Osteoblast (primary cell): ENCODE data around the gene GRIK4. TPM values are rescaled to one million over a fixed set of nuclear protein-coding genes. Genes with fewer than 3 reads are reported as not detected.

ENCODE experiments used
- DNase-seq: peaks from one replicate; pipeline ENCODE4 v3.0.0; 2011; ENCODE audit warnings: low spot score, mixed read lengths; ENCODE audit not compliant: insufficient read length; ENCODE audit errors: missing footprints
- H2AFZ ChIP-seq: 2 replicates; pipeline ENCODE4 v1.6.0; 2011; ENCODE audit warnings: mild to moderate bottlenecking, low read length
- H3K27ac ChIP-seq: 2 replicates; pipeline ENCODE4 v1.5.1; 2011; ENCODE audit warnings: mild to moderate bottlenecking, low read depth, low read length, moderate library complexity
- H3K27me3 ChIP-seq: 2 replicates; pipeline ENCODE4 v1.6.0; 2012; ENCODE audit warnings: mild to moderate bottlenecking, control low read depth, inconsistent platforms, low read length, moderate library complexity; ENCODE audit not compliant: insufficient read depth
- H3K36me3 ChIP-seq: 2 replicates; pipeline ENCODE4 v1.5.1; 2011; ENCODE audit warnings: mild to moderate bottlenecking, low read length, control low read depth, moderate library complexity; ENCODE audit not compliant: insufficient read depth
- H3K4me1 ChIP-seq: 2 replicates; pipeline ENCODE4 v1.5.1; 2011; ENCODE audit warnings: mild to moderate bottlenecking, low read length, control low read depth, moderate library complexity; ENCODE audit not compliant: insufficient read depth
- H3K4me2 ChIP-seq: 2 replicates; pipeline ENCODE4 v1.6.0; 2011; ENCODE audit warnings: mild to moderate bottlenecking, low read length; ENCODE audit not compliant: insufficient read depth
- H3K4me3 ChIP-seq: fragments of 200-600 bp; sonication (generic); 3 replicates; pipeline ENCODE4 v1.5.1; 2012; ENCODE audit warnings: mild to moderate bottlenecking, low read length, inconsistent platforms; ENCODE audit not compliant: insufficient read depth
- H3K79me2 ChIP-seq: 2 replicates; pipeline ENCODE4 v1.6.0; 2012; ENCODE audit warnings: mild to moderate bottlenecking, low read length, control low read depth, inconsistent platforms; ENCODE audit not compliant: insufficient read depth
- H3K9me3 ChIP-seq: 2 replicates; pipeline ENCODE4 v1.5.1; 2011; ENCODE audit warnings: low read depth, low read length, control low read depth
- H4K20me1 ChIP-seq: 2 replicates; pipeline ENCODE4 v1.6.0; 2012; ENCODE audit warnings: mild to moderate bottlenecking, low read length, control low read depth; ENCODE audit not compliant: insufficient read depth
- CTCF ChIP-seq: IDR thresholded peaks from 2 replicates; pipeline ENCODE4 v1.5.1; 2011; ENCODE audit warnings: mild to moderate bottlenecking, low read depth, low read length, moderate library complexity; ENCODE audit errors: extremely low read depth
- total RNA-seq: library from RNA; depleted of rRNA; stranded (reverse); fragments of >200 nt; gene quantifications from 2 replicates; pipeline ENCODE4 v1.2.3, GENCODE V29; 2012

The GRIK4 gene
- total RNA-seq, 1 donor, result under 0.01 TPM

GRCh38 chr11:120696597-120697218, 185.2 kb downstream of the GRIK4 start:
- H3K27me3 ChIP-seq, result no peaks in the 10 kb centered on the region
- no peaks in the 10 kb centered on the region for H3K79me2 ChIP-seq
- no peak for DNase-seq
- no peaks in the 10 kb centered on the region for H3K4me1 ChIP-seq
- H3K27ac ChIP-seq, result no peak overlapping the region
- H3K9me3 ChIP-seq, result no peaks in the 10 kb centered on the region
- no peaks in the 10 kb centered on the region for H4K20me1 ChIP-seq
- TF ChIP-seq CTCF, result no peak
- no peaks in the 10 kb centered on the region for H3K36me3 ChIP-seq
- H2AFZ ChIP-seq, result no peak overlapping the region
- H3K4me3 ChIP-seq, result no peak overlapping the region
- no peak overlapping the region for H3K4me2 ChIP-seq

- Histone ChIP-seq H3K79me2 (no peaks in the 10 kb centered on the region), H2AFZ (no peak overlapping the region), H4K20me1 (no peaks in the 10 kb centered on the region), H3K4me1 (no peaks in the 10 kb centered on the region), H3K36me3 (no peaks in the 10 kb centered on the region), H3K4me3 (no peak overlapping the region), H3K27me3 (peaks cover 3% of the 10 kb centered on the region), H3K4me2 (no peak overlapping the region), H3K9me3 (no peaks in the 10 kb centered on the region), H3K27ac (no peak overlapping the region)
- no peak for DNase-seq
- no peak for TF ChIP-seq CTCF
Observed at GRCh38 chr11:120698918-120699317, 187.4 kb downstream of the GRIK4 start.

- no peaks in the 10 kb centered on the region for H3K9me3 ChIP-seq
- H3K4me3 ChIP-seq, result no peak overlapping the region
- H3K4me1 ChIP-seq, result no peaks in the 10 kb centered on the region
- no peak overlapping the region for H2AFZ ChIP-seq
- TF ChIP-seq CTCF, result no peak
- H3K4me2 ChIP-seq, result no peak overlapping the region
- no peaks in the 10 kb centered on the region for H3K79me2 ChIP-seq
- H3K27me3 ChIP-seq, result peaks cover 3% of the 10 kb centered on the region
- H3K36me3 ChIP-seq, result no peaks in the 10 kb centered on the region
- DNase-seq, result no peak
- no peaks in the 10 kb centered on the region for H4K20me1 ChIP-seq
- H3K27ac ChIP-seq, result no peak overlapping the region
Observed at GRCh38 chr11:120702656-120703055, 191.1 kb downstream of the GRIK4 start.

GRCh38 chr11:120703358-120704152, 192.0 kb downstream of the GRIK4 start:
- peaks cover 3% of the 10 kb centered on the region for H3K27me3 ChIP-seq
- no peak overlapping the region for H3K4me3 ChIP-seq
- H4K20me1 ChIP-seq, result no peaks in the 10 kb centered on the region
- no peak overlapping the region for H3K27ac ChIP-seq
- H3K79me2 ChIP-seq, result no peaks in the 10 kb centered on the region
- no peak overlapping the region for H3K4me2 ChIP-seq
- H3K36me3 ChIP-seq, result no peaks in the 10 kb centered on the region
- no peaks in the 10 kb centered on the region for H3K9me3 ChIP-seq
- no peak for TF ChIP-seq CTCF
- DNase-seq, result no peak
- H3K4me1 ChIP-seq, result no peaks in the 10 kb centered on the region
- no peak overlapping the region for H2AFZ ChIP-seq
